ENCODE data around the gene RPGRIP1L.

The RPGRIP1L gene

DNA sequence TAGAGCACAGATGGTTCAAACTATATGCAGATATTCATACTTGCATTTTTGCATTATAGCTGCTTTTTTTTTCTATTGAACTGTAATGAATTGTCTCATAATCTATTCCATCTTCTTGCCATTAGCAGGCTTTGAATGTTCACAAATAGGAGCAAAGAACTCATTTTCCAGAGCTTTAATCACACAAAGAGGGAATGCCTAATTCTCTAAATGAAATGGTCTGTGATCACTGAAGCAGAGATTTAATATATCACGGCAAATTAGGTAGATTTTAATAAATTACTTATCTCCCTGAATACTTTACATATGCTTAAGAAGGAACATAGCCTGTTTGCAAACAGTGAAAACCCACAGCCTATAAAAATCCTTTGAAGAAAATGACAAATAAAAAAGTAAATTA lies 103.0 kb downstream of the RPGRIP1L start:
- DNase-seq (ENCODE audit: low read depth in 3 of 3) = no peak

DNA sequence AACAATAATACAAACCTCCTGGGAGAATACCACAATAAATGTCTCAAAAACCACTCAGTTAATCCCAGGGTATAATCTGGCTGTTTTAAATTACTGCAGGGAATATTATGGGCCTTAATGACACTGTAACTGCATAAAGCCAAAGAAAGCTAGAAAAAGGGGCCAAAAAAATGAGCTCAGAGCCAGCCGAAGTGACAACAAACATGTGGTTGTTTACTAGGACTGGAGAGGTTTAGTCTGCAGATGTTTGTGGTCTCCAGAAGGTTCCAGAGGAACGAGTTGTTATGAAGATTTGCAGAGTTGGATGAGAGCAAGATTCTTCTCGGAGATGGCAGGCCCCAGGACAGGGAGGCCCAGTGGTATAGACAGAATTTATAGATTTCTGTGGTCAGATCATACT lies 103.5 kb downstream of the RPGRIP1L start:
- no peak for DNase-seq (ENCODE audit: low read depth in 3 of 3)

DNA sequence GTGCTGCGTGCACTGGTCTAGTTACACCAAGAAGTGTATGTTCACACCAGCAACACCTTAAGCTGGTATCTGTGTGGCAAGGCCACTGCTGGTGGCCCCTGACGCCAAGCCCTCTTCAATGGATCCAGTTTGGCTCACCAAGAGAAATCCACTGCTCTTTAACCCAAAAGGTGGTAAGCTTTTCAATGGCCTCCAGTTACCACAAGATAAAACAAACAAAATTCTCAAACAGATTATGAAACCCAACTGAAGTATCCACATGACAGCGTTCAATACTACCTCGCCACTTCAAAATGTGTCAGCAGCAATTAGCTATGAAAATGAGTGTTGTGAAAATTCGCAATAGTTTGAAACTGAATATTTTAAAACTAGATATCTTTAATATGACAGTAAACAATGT lies 104.1 kb downstream of the RPGRIP1L start:
- DNase-seq (ENCODE audit: low read depth in 3 of 3) = no peak

DNA sequence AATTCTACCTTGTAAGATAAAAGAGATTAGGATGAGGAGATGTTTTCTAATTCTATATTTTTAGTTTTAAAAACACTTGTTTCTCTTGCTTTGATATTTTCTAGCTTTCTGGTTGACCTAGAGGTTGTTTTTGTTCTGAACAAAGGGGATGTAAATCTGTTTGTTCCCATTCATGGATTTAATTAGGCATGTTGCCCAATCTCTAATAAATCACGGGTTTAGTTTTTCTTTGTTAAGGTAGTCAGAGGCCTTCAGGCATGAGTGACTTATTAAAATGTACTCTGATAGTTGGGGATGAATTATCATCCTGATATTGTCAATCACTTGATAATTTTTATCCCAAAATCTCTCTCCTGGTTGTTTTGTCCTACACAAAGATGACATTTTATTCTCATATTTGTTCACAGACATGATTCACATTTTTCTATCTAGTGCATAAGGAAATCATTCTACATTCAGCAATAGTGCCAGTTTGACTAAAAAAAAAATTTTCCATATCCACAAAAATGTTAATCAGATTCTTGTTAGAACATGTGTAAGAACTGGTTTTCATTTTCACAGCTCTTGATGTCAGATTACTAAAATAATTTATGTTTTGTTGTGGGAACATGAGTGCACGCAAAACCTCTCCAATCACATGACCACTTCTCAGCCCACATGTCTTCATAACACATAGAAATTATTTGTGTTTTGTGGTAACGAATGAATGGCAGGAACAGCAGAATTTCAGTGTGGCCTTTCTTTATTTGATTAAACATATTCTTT lies 105.0 kb downstream of the RPGRIP1L start:
- DNase-seq (ENCODE audit: low read depth in 3 of 3) = no peak

DNA sequence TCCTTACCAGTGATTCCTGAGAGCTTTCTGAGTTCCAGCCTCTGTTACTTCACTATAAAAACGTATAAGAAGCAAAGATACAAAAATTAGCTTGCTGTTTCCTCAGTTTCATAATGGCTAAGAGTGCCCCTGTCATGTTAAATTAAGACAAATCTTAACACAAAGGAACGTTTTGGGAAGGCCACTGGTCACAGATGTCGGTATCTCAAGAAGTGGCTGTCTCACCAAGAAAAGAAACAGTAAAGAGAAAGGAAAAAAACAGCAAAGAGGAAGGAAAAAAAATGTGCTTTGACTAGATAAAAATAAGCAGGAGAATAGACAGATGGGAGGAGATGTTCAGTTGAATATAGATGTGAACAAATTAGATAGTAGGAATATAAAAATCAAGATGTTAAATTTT lies 105.9 kb downstream of the RPGRIP1L start:
- DNase-seq (ENCODE audit: low read depth in 3 of 3) = no peak

DNA sequence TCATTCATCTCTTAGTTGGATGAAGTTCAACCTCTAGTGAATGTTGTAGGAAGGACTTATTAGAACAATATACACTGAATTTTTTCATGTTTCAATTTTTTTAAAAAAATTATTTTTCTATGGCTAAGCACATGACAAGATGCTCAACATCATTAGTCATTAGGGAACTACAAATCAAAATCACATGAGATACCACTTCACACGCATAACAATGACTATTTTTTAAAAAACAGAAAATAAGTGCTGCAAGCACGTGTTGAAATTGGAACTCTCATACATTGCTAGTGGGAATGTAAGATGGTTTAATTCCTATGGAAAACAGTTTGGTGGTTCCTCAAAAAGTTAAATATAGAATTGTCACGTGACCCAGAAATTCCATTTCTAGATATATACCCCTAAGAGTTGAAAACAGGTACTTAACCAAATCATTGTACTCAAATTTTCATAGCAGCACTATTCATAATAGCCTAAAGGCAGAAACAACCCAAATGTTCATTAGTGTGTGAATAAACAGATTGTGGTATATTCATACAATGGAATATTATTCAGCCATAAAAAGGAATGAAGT lies 115.5 kb downstream of the RPGRIP1L start:
- DNase-seq (ENCODE audit: low read depth in 3 of 3) = no peak

DNA sequence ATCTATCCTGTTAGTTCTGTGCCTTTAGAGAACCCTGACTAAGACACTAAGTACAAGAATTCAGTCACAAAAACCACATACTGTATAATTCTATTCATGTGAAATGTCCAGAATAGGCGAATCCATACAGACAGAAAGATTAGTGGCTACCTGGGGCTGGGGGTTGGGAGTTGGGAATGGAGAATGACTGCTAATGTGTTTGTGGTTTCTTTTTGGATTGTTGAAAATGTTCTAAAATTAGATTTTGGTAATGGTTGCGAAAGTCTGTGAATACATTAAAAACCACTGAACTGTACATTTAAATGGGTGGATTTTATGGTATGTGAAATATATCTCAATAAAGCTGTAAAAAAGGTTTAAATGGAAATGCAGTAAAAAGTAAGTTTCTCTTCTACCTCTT lies 120.3 kb downstream of the RPGRIP1L start:
- DNase-seq (ENCODE audit: low read depth in 3 of 3) = no peak

DNA sequence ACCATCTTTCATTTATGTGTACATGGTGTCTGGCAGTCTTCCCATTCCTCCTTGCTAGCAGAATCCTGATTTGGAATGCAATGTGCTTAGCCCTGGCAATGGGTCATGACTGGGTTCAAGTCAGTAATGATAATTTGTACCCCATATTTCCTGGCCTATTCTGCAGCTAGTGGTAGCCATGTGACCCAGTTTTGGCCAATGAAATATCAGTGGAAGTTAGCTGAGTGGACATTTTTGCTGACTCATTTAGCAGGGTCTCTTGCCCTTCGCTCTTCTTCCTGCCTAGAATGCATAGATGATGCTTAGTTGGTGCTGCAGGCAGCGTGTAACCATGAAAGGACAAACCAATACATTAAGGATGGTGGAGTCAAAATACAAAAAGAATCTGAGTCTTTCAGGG lies 121.9 kb downstream of the RPGRIP1L start:
- no peak for DNase-seq (ENCODE audit: low read depth in 3 of 3)

DNA sequence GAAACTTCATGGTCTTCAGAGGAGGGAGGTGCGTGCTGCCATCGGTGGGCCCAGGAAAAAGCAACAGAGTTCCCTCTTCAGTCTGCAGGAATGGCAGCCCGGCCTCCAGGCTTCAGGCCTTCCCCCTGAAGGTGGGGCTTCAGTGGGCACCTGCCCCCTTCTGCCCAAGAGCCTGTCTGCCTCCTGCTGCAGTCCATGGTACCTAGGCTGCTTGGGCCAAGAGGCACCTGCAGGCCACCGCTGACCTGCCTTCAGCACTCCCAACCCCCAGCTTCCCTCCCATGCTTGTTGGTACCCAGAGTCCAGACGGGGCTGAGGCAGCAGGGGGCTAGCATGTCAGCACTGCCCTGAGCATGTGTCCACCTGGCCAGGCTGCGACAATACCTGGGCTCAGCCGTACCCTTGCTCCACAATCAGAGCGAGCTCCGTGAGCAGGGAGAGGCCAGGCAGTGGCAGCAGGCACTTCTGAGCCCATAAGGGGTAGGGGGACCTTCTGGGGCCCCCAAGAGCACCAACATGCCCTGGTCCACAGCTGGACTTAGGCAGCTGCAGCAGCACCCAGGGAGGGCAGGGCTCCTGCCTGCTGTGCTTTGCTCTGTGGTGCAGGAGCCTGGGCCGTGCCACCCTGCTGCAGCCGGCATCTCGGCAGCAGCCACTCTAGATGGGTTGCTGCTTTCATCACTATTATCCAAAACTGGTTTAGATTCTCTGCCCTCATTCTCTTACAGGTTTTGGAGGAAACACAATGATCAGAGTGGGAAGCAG lies 123.4 kb downstream of the RPGRIP1L start:
- no peak for DNase-seq (ENCODE audit: low read depth in 3 of 3)

DNA sequence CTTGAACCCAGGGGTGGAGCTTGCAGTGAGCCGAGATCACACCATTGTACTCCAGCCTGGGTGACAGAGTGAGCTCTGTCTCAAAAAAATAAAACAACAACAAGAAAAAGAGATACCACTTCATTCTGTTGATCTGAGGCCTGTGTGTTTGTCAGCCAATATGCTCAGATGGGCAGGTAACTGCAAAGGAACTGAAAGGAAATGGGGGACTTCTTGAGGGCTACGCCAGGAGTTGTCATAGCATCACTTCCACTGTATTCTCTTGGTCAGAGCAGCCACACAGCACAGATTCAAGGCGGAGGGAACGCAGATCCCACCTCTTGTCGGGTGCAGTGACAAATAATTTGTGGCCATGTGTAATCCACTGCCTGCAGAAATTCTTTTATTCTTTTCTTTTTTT lies 126.8 kb downstream of the RPGRIP1L start:
- DNase-seq (ENCODE audit: low read depth in 3 of 3) = no peak

DNA sequence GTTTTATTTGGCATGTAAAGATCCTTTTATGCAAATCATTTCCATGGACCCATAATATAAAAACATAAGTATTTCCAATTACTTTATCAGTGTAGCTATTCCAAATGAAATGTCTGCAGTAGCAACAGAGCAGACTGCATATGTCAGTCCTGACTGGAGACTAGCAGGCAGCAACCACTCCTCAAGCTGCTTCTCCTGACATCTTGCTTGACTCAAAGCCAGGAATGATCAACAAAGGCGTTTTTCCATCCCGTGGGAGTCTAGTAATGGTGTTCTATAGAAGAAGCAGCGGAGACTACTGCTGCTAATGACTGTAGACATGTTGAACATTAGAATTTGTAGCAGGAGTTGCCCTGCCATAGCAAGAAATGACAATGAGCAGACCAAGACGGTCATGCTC lies 127.4 kb downstream of the RPGRIP1L start:
- no peak for DNase-seq (ENCODE audit: low read depth in 3 of 3)

DNA sequence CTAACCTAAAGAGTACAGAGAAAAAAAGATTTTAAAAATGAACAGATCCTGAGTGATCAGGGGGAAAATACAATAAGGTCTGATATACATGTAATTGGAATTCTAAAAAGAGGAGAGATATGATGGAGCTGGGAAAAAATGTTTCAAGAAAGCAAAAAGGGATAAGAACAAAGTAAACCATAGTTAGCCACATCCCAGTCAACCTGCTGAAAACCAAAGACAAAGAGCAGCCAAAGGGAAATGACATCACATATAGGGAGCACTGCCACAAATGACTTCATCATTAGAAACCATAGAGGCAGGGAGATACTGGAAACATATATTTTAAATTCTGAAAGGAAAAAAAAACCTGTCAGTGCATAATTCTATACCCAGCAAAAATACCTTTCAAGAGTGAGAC lies 131.9 kb downstream of the RPGRIP1L start:
- DNase-seq (ENCODE audit: low read depth in 3 of 3) = no peak

DNA sequence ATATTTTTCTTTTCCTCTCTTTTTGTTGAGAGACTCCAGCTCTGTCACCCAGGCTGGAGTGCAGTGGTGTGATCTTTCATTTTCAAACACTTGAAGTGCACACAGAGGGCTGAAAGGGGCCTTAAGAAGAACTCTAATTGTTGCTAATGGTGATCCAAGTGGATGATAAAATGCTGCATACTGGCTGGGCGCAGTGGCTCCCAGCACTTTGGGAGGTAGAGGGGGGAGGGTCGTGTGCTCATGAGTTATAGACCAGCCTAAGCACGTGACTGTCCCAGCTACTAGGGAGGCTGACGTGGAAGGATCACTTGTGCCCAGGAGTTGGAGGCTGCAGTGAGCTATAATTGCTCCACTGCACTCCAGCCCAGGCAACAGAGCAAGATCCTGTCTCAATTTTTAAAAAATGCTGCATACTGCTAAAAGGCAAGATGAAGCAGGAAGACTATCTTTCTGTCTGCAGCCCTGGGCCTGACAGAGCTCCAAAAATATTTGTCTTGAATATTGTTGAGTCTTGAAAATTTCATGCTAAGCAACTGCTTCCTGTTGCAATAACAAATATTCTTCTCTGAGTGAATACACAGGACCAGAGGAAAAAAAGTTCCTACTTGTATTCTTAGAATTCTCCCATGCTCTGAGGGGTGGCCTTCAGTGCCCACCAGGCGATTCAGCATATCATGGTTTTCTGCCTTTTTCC lies 137.0 kb downstream of the RPGRIP1L start:
- DNase-seq (ENCODE audit: low read depth in 3 of 3) = no peak

DNA sequence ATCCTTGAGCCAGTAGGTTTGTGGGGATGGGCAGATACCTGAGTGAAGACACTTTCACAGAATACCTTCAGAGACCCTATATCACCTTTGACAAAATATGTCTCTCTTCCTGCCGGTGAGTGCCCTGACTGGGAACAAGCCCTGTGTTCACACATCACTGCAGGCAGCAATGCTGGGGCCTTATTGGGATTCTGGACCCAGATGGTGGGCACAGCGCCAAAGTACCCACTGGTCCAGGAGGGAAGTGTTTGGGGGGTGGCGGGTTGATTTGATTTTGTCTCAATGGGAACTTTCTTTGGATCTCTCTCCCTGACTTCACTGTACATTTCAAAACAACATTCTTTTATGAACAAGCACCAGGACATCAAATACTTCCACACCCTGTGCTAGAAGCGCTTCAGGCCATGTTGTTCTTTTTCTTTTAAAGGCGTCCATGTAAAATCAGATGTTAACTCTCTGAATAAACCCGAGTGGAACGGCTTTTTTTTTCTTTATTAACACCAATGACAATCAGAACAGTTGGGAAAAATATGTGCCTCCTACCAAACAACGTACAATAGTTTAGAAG lies 138.3 kb downstream of the RPGRIP1L start:
- no peak for DNase-seq (ENCODE audit: low read depth in 3 of 3)

DNA sequence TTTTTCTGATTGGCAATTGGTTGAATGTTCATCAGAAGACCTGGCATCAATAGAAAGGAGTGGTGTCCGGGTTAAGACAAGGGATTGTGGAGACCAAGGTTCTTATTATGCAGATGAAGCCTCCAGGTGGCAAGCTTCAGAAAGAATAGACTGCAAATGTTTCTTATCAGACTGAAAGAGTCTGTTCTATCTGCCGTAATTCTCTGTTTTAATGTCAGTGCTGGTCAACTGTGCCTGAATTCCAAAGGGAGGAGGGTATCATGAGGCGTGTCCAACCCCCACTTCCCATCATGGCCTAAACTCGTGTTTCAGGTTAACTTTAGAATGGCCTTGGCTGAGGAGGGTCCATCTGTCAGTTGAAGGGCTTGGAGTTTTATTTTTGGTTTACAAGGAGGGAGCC lies 140.2 kb downstream of the RPGRIP1L start:
- DNase-seq (ENCODE audit: low read depth in 3 of 3) = no peak

DNA sequence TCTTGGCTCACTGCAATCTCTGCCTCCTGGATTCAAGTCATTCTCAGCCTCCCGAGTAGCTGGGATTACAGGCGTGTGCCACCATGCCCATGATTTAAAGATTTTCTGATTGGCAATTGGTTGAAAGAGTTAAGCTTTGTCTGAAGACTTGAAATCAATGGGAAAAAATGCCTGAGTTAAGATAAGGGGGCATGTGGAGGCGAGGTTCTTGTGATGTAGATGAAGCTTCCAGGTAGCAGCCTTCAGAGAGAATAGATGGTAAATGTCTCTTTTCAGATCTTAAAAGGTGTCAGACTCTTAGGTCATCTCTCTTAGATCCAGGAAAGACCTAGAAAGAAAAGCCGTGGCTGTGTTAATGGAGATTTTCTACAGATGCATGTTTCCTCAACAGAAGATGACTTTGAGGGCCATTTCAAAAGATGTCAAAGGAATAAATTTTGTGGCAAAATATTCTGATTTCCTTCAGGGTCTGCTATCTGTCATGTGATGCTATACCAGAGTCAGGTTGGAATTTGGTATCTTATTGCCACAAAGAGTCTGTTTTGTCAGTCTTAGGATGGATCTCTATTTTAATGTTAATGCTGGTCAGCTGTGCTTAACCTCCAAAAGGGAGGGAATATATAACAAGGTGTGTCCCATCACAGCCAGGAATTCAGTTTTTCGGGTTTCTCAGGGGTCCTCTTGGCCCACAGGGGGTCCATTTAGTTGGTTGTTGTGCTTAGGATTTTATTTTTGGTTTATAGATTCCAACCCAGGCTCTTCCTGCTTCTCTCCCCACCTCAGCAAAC lies 142.4 kb downstream of the RPGRIP1L start:
- DNase-seq (ENCODE audit: low read depth in 3 of 3) = no peak

DNA sequence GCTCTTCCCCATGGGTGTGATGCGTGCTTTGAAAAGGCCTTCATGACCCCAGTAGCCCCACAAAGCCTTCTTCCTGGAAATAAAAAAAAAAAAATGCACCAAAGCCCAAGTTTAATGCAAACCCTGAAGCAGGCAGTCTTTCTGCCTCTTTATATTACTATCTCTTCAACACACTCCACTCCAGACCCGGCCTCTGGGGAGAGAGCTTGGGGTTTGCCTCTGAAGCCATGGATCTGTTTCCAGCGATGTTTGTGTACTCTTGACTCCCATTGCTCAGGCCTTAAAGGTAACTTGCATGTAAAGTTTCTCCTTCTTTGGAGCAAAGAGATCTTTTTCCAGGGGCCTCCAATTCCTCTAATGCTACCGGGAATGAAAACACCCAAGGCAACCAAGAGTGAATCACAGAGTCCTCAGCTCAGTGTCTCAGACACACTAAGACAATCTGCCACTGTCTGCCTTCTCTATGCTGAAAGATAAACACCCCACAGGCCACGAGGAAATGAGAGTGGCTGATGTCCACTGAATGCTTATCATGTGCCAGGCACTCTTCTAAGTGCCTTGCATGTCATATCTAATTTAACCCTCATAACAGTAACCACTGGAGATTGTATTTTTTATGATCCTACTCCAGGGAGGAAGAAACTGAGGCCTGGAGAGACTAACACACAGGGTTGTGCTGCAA lies 144.2 kb downstream of the RPGRIP1L start:
- no peak for DNase-seq (ENCODE audit: low read depth in 3 of 3)

DNA sequence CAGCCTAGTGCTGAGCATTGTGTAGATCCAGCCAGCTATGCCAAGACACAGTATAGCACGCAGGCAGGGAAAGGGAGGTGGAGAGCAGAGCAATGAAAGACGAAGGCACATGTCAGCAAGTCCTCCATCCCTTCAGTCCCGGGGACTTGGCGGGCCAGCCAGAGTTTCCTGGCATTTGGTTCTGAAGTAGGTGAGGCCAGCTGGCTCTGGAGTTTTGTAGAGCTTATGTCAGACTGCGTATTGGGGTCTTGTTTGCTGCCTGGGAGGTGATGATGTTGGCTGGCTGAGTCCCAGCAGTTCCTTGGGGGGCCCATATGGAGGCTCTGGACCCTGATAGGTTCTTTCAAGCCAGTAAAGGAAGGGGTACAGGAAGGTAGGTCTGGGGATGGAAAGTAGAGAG lies 144.9 kb downstream of the RPGRIP1L start:
- no peak for DNase-seq (ENCODE audit: low read depth in 3 of 3)

DNA sequence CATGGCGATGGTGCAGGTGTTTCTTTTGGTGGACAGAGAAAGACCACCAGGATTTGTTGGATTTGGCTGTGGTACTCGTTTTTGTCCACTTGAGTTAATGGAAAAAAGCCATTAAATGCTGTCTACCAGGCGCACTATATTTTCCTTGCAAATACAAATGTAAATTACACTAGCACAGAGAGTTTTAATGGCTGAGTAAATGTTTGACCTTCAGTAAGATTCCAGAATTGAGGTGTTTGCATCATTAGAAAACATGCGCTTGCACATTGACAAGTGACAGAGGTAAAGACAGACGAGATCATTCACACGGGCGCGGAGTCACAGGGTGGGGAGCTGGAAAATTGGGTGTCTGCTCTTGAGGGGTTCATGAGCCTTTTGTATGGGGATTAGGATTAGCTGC lies 147.1 kb downstream of the RPGRIP1L start:
- no peak for DNase-seq (ENCODE audit: low read depth in 3 of 3)

DNA sequence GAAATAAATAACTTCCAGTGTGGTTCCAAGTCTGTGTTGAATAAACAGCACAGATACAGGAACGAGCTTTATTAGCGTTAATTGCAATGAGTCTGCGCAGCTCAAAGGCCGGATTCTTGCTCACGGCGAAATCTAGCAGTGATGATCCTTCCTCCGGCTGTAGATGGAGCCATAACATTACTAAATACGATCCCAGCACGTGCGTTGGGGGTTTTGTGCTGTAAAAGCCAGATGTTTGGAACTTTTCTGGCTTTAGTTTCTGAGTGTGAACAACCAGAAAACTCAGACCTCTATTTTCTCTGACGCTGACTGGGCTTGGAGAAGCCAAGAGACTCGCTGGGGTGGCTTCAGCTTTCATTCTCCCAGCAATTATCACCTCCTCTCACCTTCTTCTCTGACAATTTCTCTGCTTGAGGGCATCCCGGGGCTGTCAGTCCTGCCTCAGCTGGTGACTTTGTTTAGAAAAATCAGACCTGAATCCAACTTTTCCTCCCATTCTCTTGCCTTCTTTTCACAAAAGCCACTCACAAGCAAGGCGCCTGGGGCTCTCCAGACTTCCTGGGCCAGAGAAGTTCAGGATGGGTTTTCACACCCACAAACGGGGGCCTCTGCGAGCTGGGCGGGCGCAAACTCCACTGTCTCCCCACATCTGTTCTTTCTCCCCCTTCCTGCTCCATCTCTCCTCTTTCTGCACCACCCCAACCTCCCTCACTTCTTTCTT lies 153.5 kb downstream of the RPGRIP1L start:
- peak; percentile 9 to 19 (median 17) for DNase-seq (ENCODE audit: low read depth in 3 of 3)

All from stimulated activated CD4-positive, alpha-beta T cell treated with anti-CD3 and anti-CD28 coated beads, TNF-alpha, amount 100 ng/mL, for 48 hours (primary cell).